Sigmoid colon (tissue), 3 donors: ENCODE measurements around the gene FAM161A.
"Not testable (repeated sequence)": the region's sequence is repeated elsewhere in the genome, so short reads cannot be mapped to it uniquely, and the experiment has no call there.

Source experiments
- CTCF ChIP-seq, 4 experiments: fragments of 450-650 bp in 3 of 4; fragments of 200-600 bp in 1 of 4; IDR thresholded peaks; one replicate each; pipeline ENCODE4 v1.5.1; 2016 to 2019; ENCODE audit warnings: antibody characterized with exemption in 4 of 4, mild to moderate bottlenecking in 3 of 4, moderate library complexity in 2 of 4
- POLR2A ChIP-seq, 2 donors: fragments of 450-650 bp; IDR thresholded peaks; one replicate each; pipeline ENCODE4 v1.6.1; 2016; ENCODE audit warnings: antibody characterized with exemption in 2 of 2, mild to moderate bottlenecking in 2 of 2, moderate library complexity in 2 of 2

GRCh38 chr2:61851270-61851669 is 2.6 kb downstream of the FAM161A start:
- TF ChIP-seq CTCF, POLR2A (IDR thresholded peaks at IDR 0.05): not testable (repeated sequence)
